Endothelial cell of umbilical vein (primary cell): ENCODE measurements around the gene SNRPA. TPM values are rescaled to one million over a fixed set of nuclear protein-coding genes. Genes with fewer than 3 reads are reported as not detected.

Experiments used
- BruUV-seq: library from RNA; stranded (reverse); fragments of 400-500 nt; replicated peaks from 2 replicates; lab custom pipeline; 2021; lab: Mats Ljungman, UMichigan
- CTCF ChIA-PET: fragments of 300-600, 350-600 bp; sonication (Branson Sonifier 250); formaldehyde crosslinking; loops from one replicate; lab custom pipeline; 2021; ENCODE audit warnings: antibody characterized with exemption, inconsistent platforms; lab: Charles Lee
- POLR2A ChIA-PET: fragments of 300-600, 350-600 bp; sonication (Branson Sonifier 250); formaldehyde crosslinking; loops from one replicate; lab custom pipeline; 2021; ENCODE audit warnings: antibody characterized with exemption, inconsistent platforms; lab: Charles Lee
- DNase-seq: peaks from one replicate; pipeline ENCODE4 v3.0.0-alpha.2; 2011; ENCODE audit warnings: low read depth, low spot score
- FAIRE-seq: peaks from 2 replicates; lab custom pipeline; 2011; peaks lifted over from hg19 to GRCh38; lab: Jason Lieb, UNC
- H2AFZ ChIP-seq: 2 replicates; pipeline ENCODE4 v1.6.0; 2012; ENCODE audit warnings: low read depth, low read length, control low read depth, inconsistent platforms
- H3K27ac ChIP-seq: 2 replicates; pipeline ENCODE4 v1.5.1; 2011; ENCODE audit warnings: low read depth, mild to moderate bottlenecking, control low read depth, low read length, moderate library complexity; ENCODE audit not compliant: insufficient read depth
- H3K27me3 ChIP-seq, 2 experiments: 2 replicates each; pipeline versions ENCODE4 v1.6.0 to v1.6.1; 2011; ENCODE audit warnings: low read length in 2 of 2, mixed read lengths in 1 of 2; ENCODE audit not compliant: control insufficient read depth in 2 of 2, insufficient read depth in 2 of 2
- H3K36me3 ChIP-seq, 2 experiments: 2 replicates in 1 of 2; 3 replicates in 1 of 2; pipeline ENCODE4 v1.5.1; 2011; ENCODE audit warnings: low read length in 2 of 2, mild to moderate bottlenecking in 1 of 2, moderate library complexity in 1 of 2; ENCODE audit not compliant: control insufficient read depth in 2 of 2, insufficient read depth in 2 of 2; ENCODE audit errors: extremely low read depth in 1 of 2
- H3K4me1 ChIP-seq: 3 replicates; pipeline ENCODE4 v1.5.1; 2011; ENCODE audit warnings: mild to moderate bottlenecking, low read length; ENCODE audit not compliant: control insufficient read depth, insufficient read depth; ENCODE audit errors: extremely low read depth
- H3K4me2 ChIP-seq: 2 replicates; pipeline ENCODE4 v1.6.1; 2011; ENCODE audit warnings: low read length, control low read depth, mixed read lengths; ENCODE audit not compliant: insufficient read depth
- H3K4me3 ChIP-seq, 3 experiments: fragments of 200-600 bp in 1 of 3; sonication (generic), shearing (Covaris generic) in 1 of 3; replicated peaks in 1 of 3; 2 replicates each; pipeline ENCODE4 v1.5.1; 2011 to 2016; ENCODE audit warnings: control low read depth in 3 of 3, low read length in 3 of 3, mild to moderate bottlenecking in 2 of 3, inconsistent platforms in 1 of 3, low read depth in 1 of 3, moderate library complexity in 1 of 3; ENCODE audit not compliant: insufficient read depth in 1 of 3
- H3K79me2 ChIP-seq: 2 replicates; pipeline ENCODE4 v1.6.0; 2012; ENCODE audit warnings: low read length, inconsistent platforms; ENCODE audit not compliant: control insufficient read depth, insufficient read depth
- H3K9ac ChIP-seq: replicated peaks from 2 replicates; pipeline ENCODE3; 2011; ENCODE audit warnings: low read length, control low read depth; ENCODE audit not compliant: insufficient read depth; ENCODE audit errors: extremely low read depth
- H3K9me1 ChIP-seq: replicated peaks from 3 replicates; pipeline ENCODE4 v1.6.0; 2011; ENCODE audit warnings: mild to moderate bottlenecking, low read length; ENCODE audit not compliant: control insufficient read depth, insufficient read depth; ENCODE audit errors: extremely low read depth
- H3K9me3 ChIP-seq: replicated peaks from 2 replicates; pipeline ENCODE4 v1.5.1; 2012; ENCODE audit warnings: low read length, inconsistent platforms; ENCODE audit not compliant: control insufficient read depth, insufficient read depth
- H4K20me1 ChIP-seq: replicated peaks from 2 replicates; pipeline ENCODE3; 2011; ENCODE audit warnings: mild to moderate bottlenecking, low read length; ENCODE audit not compliant: control insufficient read depth, insufficient read depth; ENCODE audit errors: extremely low read depth
- EZH2 ChIP-seq: IDR thresholded peaks from 2 replicates; pipeline ENCODE4 v1.6.1; 2012; ENCODE audit warnings: borderline replicate concordance, low read depth, mild to moderate bottlenecking, moderate library complexity, low read length, inconsistent platforms; ENCODE audit not compliant: severe bottlenecking
- FOS ChIP-seq: IDR thresholded peaks from 2 replicates; pipeline ENCODE4 v1.6.1; 2011; ENCODE audit warnings: mild to moderate bottlenecking, low read length, moderate library complexity, borderline replicate concordance; ENCODE audit not compliant: insufficient read depth
- GATA2 ChIP-seq: IDR thresholded peaks from 2 replicates; pipeline ENCODE4 v1.7.0; 2011; ENCODE audit warnings: low read depth, mild to moderate bottlenecking, moderate library complexity, mixed read lengths, low read length; ENCODE audit not compliant: insufficient read length, insufficient read depth
- JUN ChIP-seq: IDR thresholded peaks from 2 replicates; pipeline ENCODE4 v1.6.1; 2011; ENCODE audit warnings: borderline replicate concordance, low read depth; ENCODE audit not compliant: insufficient read length, insufficient read depth
- MYC ChIP-seq: IDR thresholded peaks from one replicate; pipeline ENCODE4 v1.6.1; 2011; ENCODE audit warnings: mild to moderate bottlenecking, low read depth, low read length
- POLR2A ChIP-seq: IDR thresholded peaks from 2 replicates; pipeline ENCODE4 v1.6.1; 2012; ENCODE audit warnings: low read depth, mild to moderate bottlenecking, control low read depth, low read length
- POLR2AphosphoS5 ChIP-seq: IDR thresholded peaks from 2 replicates; pipeline ENCODE4 v1.6.1; 2012; ENCODE audit warnings: low read depth, mild to moderate bottlenecking, control low read depth, low read length, moderate library complexity; ENCODE audit not compliant: insufficient read depth
- dilution Hi-C: fragments of 300-500 bp; cut with MboI; formaldehyde crosslinking; loops from one replicate; pipeline ENCODE4 v1.15.0; 2019; ENCODE audit warnings: low sequenced_read_pairs; ENCODE audit not compliant: extremely low pct_ligation_motif_present
- intact Hi-C: fragments of 100-400 bp; cut with micrococcal nuclease; formaldehyde crosslinking; loops from one replicate; pipeline ENCODE4 v1.10.0; 2022
- polyA plus RNA-seq, 4 experiments: library from polyadenylated mRNA; depleted of rRNA in 3 of 4; stranded (reverse) in 3 of 4; unstranded in 1 of 4; fragments of >200 nt; gene quantifications; 2 replicates each; pipeline versions ENCODE4 v1.2.1 to v1.2.3, GENCODE V29; 2011 to 2012; ENCODE audit warnings: missing spikeins in 1 of 4
- total RNA-seq: library from RNA; stranded (reverse); gene quantifications from 2 replicates; pipeline ENCODE4 v1.2.3, GENCODE V29; 2021
- TF ChIP-seq, protein P1 (sequence below), 2 donors: IDR thresholded peaks; 1 replicate in 1 of 2; 2 replicates in 1 of 2; pipeline ENCODE4 v1.5.1; 2011; ENCODE audit warnings: low read length in 2 of 2, mild to moderate bottlenecking in 2 of 2, moderate library complexity in 2 of 2, control low read depth in 1 of 2, inconsistent platforms in 1 of 2, low read depth in 1 of 2; ENCODE audit not compliant: insufficient read depth in 1 of 2; ENCODE audit errors: extremely low read depth in 1 of 2
- TF ChIP-seq, protein P2 (sequence below): IDR thresholded peaks from 2 replicates; pipeline ENCODE4 v1.6.1; 2011; ENCODE audit not compliant: insufficient read depth, insufficient read length

Gene SNRPA
- total and polyA plus RNA-seq, 2 donors (not counting 3 experiments of a cell fraction or from before 2014, with no cell fraction given), result 84.6 to 131 TPM

DNA sequence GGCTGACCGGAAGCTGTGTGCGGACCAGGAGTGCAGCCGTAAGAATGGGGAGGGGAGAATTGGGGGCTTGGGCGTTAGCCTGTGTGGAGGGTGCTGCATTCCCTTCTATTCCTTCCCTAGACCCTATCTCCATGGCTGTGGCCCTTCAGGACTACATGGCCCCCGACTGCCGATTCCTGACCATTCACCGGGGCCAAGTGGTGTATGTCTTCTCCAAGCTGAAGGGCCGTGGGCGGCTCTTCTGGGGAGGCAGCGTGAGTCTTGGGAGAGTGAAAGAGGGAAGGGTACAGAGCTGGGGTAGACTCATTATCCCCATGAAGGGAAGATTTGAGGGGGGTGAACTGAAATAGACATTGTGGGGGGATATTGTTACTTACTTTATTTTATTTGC lies 24.6 kb downstream of the SNRPA start:
- ChIA-PET CTCF (no interaction called here), POLR2A (no interaction called here)
- intact Hi-C loops (no loop called here), dilution Hi-C loops (no loop called here)
- DNase-seq, result no peak
- H3K36me3 ChIP-seq, result no peaks in the 10 kb centered on the region
- no TSS peak for BruUV-seq
- no peaks in the 10 kb centered on the region for H4K20me1 ChIP-seq
- FAIRE-seq, result no peak
- no peak overlapping the region for H3K4me3 ChIP-seq
- no peak overlapping the region for H3K9ac ChIP-seq
- no peak overlapping the region for H3K4me2 ChIP-seq
- H3K9me3 ChIP-seq, result no peaks in the 10 kb centered on the region
- H3K27ac ChIP-seq, result no peak overlapping the region
- H2AFZ ChIP-seq, result no peak overlapping the region
- H3K4me1 ChIP-seq, result peaks cover 17% of the 10 kb centered on the region
- no peaks in the 10 kb centered on the region for H3K27me3 ChIP-seq
- H3K79me2 ChIP-seq, result no peaks in the 10 kb centered on the region
- TF ChIP-seq JUN (no peak), GATA2 (no peak), FOS (no peak), POLR2A (no peak), MYC (no peak), EZH2 (no peak)
- no peaks in the 10 kb centered on the region for H3K9me1 ChIP-seq

DNA sequence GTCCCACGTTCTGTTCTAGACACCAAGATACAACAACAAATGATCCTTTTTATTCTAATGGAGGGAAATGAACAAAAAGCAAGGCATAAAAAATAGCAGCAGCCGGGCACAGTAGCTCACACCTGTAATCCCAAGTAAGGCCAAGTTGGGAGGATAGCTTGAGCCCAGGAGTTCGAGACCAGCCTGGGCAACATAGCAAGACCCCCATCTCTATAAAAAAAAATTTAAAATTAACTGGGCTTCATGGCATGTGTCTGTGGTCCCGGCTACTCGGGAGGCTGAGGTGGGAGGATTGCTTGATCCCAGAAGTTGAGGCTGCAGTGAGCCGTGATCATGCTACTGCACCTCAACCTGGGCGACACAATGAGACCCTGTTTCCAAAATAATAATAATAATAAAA lies 25.4 kb downstream of the SNRPA start:
- H3K79me2 ChIP-seq, result no peaks in the 10 kb centered on the region
- no peak overlapping the region for H2AFZ ChIP-seq
- TF ChIP-seq POLR2A (no peak), EZH2 (no peak), GATA2 (no peak), MYC (no peak), POLR2AphosphoS5 (no peak), JUN (no peak), FOS (no peak)
- TF ChIP-seq, protein P1, sequence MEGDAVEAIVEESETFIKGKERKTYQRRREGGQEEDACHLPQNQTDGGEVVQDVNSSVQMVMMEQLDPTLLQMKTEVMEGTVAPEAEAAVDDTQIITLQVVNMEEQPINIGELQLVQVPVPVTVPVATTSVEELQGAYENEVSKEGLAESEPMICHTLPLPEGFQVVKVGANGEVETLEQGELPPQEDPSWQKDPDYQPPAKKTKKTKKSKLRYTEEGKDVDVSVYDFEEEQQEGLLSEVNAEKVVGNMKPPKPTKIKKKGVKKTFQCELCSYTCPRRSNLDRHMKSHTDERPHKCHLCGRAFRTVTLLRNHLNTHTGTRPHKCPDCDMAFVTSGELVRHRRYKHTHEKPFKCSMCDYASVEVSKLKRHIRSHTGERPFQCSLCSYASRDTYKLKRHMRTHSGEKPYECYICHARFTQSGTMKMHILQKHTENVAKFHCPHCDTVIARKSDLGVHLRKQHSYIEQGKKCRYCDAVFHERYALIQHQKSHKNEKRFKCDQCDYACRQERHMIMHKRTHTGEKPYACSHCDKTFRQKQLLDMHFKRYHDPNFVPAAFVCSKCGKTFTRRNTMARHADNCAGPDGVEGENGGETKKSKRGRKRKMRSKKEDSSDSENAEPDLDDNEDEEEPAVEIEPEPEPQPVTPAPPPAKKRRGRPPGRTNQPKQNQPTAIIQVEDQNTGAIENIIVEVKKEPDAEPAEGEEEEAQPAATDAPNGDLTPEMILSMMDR (IDR thresholded peaks at IDR 0.05; ENCODE audit: extremely low read depth in 1 of 2, insufficient read depth in 1 of 2, low read depth in 1 of 2, low read length in 2 of 2), result no peak
- TF ChIP-seq, protein P2, sequence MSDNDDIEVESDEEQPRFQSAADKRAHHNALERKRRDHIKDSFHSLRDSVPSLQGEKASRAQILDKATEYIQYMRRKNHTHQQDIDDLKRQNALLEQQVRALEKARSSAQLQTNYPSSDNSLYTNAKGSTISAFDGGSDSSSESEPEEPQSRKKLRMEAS, result no peak
- FAIRE-seq, result no peak
- POLR2A ChIA-PET, result no interaction called here
- dilution Hi-C loops (no loop called here), intact Hi-C loops (no loop called here)
- peaks cover 17% of the 10 kb centered on the region for H3K4me1 ChIP-seq
- no peaks in the 10 kb centered on the region for H3K9me1 ChIP-seq
- no peaks in the 10 kb centered on the region for H4K20me1 ChIP-seq
- no peak overlapping the region for H3K9ac ChIP-seq
- no peaks in the 10 kb centered on the region for H3K9me3 ChIP-seq
- no peak overlapping the region for H3K27ac ChIP-seq
- H3K4me2 ChIP-seq, result no peak overlapping the region
- H3K36me3 ChIP-seq, result no peaks in the 10 kb centered on the region
- H3K27me3 ChIP-seq, result no peaks in the 10 kb centered on the region
- BruUV-seq, result no TSS peak
- CTCF ChIA-PET, result interaction anchor here (0.7 to 3.5 kb wide), 4 partner anchors 10 to 113 kb away, joined by 3 to 35 read pairs (median 9); partner anchors contain the start of gene EGLN2
- H3K4me3 ChIP-seq, result no peak overlapping the region
- no peak for DNase-seq
